ENCODE results near the gene CSTB.

Gene CSTB

DNA sequence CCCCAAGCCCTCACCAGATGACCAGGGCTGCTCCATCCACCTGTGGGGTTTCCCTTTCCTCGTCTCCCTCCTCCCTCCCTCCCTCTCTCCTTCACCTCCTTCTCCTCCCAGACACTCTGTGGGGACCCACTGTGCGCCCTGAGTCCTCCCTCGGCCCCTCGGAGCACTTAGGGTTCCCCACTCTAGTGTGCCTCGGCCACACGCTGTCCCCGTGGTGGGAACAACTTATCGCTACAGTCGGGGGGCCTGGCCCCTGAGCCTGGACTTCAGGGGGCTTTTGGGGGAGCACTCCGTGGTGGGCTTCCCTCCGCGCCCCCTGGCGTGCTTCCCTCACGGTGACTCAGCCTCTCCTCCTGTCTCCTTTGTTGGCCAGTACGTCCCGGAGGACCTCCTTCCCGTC lies 27.5 kb downstream of the CSTB start:
- DNase-seq = no peak

DNA sequence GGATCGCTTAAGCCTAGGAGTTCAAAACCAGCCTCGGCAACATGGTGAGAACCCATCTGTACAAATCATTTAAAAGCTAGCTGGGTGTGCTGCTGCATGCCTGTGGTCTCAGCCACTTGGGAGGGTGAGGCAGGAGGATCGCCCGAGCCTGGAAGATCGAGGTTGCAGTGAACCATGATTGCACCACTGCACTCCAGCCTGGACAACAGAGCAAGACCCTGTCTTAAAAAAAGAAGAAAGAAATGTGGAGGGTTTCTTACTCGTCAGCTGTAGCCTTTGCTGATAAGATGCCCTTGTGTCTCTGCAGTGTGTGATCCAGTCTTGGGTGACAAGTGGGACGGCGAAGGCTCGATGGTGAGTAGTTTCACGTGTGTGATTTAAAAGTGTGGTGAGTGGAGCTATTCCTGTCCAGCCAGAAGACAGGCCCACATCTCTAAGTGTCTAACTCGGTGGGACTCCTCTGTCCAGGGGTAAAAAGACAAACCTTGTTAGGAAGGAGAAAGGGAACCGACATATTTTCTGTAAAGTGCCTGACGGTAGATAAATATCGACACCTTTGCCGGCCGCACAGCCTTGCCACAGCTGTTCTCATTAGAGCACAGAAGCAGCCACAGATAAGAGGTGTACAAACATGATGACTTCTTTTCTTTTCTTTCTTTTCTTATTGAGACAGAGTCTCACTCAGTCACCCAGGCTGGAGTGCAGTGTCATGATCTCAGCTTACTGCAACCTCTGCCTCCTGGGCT lies 30.2 kb downstream of the CSTB start:
- DNase-seq = no peak

- no peak for DNase-seq
Measured at GRCh38 chr21:43744725-43745124, 31.4 kb downstream of the CSTB start.

GRCh38 chr21:43743947-43744346 lies 32.2 kb downstream of the CSTB start:
- no peak for DNase-seq

GRCh38 chr21:43741423-43742096 lies 34.5 kb downstream of the CSTB start:
- DNase-seq = no peak

GRCh38 chr21:43740497-43741156 lies 35.5 kb downstream of the CSTB start:
- no peak for DNase-seq

DNA sequence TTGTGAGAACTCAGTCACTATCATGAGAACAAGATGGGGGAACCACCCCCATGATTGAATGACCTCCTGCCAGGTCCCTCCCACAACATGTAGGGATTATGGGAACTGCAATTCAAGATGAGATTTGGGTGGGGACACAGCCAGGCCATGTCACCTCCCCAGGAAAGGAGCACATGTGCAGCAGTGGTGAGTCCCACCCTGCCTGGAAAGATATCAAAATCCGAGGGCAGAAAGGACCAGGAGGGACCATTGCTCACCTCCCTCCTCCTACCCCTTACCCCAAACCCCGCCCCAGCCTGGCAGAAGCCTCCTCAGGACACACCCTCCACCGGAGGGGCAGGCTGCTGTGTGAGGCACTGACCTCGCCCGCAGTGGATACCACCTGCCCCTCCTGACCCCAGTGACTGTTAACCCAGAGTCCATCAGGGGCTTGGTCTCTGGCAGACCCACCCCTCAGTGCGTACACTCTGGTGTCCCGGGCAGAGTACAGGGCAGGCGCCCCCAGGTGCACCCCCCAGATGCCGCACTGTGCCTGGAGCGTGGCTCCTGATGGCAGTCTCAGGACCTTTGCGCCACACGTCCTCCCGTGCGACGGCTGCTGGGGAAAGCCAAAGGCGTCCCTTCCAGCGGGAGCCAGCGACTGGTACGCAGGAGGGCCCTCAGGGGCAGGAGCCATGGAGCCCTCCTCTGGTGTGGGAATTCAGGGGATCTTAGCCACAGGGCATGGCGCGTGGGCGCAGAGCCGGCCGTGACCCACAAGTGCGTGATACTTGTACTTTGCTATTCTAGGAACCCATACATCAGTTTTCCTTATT lies 36.3 kb downstream of the CSTB start:
- no peak for DNase-seq

DNA sequence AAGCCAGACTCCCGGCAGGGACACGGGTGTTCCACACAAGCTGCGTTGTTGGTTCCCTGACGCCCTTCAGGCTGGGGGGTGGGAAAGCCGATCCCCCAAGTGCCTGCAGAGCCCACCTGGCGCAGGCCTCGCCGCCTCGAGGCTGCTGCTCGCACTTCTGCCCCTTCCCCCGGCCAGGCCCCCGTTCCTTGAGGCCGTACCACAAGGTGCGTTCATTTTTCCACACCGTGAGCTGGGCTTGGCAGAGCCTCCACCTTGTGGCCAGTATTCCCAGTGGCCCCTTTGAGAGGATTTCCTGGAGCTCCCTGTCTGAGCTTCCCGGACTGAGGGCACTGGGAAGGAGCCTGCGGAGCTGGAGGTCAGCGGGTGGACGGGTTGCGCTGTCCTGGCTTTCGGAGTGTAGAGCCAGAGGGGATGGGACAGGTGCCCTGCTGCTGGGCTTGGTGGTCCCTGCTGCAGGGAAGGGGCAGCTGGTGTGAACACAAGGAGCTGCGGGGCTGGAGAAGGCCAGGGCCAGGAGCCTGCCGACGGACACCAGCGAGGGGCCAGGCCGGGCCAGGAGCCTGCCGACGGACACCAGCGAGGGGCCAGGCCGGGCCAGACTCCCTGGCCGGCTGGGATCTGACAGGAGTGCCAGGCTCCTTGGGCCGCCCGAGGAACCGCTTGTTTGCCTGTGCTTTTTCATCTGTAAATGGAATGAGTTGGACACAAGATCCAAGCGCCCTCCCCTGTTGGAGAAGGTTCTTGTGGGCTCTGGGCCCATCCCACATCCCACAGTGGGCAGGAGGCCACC lies 38.8 kb downstream of the CSTB start:
- no peak for DNase-seq

GRCh38 chr21:43736224-43736883 lies 39.8 kb downstream of the CSTB start:
- DNase-seq = no peak

DNA sequence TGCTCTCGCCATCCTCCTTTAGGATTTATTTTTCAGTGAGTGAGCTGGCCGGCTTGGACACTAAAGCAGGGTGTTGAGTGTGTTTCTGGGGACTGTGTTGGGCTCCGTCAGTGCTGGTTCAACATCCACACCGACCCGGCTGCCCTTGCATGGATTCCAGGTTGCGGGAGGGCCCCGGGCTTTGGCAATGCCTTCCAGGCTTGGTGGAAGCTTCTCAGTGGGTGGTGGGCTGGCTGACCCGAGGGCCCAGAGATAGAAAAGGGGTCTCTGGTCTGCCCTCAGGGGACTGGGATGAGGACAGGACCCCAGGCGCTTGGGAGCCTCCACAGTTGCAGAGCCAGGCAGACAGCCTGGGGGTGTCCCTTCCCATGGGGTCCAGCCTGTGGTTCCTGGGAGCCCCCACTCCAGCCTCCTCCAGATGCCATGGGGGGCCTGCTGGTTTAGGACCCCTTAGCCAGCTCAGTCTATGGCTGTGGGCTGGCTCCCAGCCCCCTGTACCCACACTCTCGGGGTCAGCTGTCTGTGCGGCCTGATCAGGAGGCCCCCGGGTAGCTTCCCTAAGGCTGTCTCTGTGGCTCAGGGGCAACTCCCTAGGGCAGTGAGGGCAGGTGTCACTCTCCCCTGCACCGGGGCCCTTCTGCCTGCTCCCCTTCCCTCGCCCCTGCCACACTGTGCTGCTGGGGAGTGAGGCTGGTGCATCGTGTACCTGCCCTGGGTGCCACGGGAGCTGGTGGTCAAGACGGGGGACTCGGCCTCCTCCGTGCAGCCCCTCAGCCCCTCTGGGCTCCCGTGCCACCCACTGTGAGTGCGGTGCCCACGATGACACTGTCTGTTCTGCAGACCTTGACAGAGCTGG lies 40.6 kb downstream of the CSTB start:
- DNase-seq = no peak

- no peak for DNase-seq
Measured at GRCh38 chr21:43734928-43735229, 41.2 kb downstream of the CSTB start.

DNA sequence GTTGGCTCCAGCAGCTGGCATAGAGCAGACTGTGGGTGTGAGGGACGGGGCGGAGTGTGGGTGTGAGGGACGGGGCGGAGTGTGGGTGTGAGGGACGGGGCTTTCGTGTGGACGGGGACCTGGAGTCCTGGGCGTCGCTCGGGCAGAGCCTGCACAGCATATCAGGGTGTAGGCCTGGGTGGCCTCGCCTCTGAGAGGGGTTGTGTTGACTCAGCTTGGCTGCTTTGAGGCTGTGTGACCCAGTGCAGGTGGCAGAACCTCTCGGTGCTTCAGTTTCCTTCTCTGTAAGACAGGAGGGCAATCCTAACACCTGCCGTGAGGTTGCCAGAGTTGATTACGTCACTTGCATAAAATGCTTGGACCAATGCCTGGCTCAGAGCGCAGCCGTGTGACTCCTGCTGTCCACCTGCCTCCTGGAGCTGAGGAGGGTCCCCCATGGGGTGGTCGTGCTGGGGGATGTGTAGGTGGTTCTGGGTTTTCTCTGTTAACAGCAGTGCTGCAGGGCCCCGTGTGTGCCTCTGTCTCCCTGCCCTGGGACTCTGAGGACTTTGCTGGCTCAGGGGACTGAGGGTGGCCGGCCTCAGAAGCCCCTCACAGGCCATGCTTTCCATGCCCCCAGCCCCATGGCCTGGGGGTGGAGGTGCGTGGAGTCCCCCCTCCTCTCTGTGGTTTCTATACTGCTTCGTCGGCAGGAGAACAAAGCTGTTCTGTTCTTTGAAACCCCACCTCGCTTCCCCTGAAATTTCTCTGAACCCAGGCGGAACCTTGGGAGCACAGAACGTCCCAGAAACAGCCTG lies 41.8 kb downstream of the CSTB start:
- no peak for DNase-seq

- DNase-seq = no peak
Measured at GRCh38 chr21:43733529-43734071, 42.5 kb downstream of the CSTB start.

GRCh38 chr21:43733060-43733459 lies 43.0 kb downstream of the CSTB start:
- DNase-seq = no peak

DNA sequence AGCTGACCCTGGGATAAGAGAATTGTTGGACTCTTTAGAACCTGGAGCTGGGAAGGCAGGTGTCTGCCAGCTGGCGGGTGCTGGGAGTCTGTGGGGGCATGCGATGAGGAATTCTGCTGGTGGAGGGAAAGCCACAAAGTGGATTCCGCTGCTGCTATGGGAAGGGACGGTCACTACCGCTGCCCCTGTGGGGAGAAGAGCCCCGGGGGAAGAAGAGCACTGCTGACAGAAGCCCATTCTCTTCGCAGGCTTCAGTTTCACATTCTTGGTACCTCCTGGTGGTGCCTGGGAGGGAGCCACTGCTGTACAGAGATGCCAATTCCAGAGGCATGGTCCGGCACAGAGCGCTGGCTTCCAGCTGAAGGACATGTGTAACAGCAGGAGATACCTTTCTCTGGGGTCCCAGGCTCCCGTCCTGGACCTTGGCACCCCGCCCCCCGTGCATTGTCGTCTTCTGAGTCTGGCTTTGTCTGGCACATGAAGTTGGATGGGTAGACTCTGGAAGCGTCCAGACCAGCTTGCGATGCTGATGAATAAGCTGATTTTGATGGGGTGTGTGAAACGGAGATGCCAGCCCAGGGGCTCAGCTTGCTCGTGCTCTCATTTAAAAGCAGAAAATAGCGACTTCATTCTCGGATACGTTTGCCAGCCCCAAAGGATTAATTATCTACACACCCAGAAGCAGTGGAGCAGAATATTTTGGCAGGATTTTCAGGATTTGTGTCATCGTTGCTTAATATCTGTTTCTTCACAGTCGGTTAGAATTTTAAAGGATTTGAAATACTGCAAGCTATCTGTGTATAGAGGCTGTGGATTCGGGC lies 44.0 kb downstream of the CSTB start:
- DNase-seq = no peak

GRCh38 chr21:43731476-43731875 lies 44.6 kb downstream of the CSTB start:
- no peak for DNase-seq

DNA sequence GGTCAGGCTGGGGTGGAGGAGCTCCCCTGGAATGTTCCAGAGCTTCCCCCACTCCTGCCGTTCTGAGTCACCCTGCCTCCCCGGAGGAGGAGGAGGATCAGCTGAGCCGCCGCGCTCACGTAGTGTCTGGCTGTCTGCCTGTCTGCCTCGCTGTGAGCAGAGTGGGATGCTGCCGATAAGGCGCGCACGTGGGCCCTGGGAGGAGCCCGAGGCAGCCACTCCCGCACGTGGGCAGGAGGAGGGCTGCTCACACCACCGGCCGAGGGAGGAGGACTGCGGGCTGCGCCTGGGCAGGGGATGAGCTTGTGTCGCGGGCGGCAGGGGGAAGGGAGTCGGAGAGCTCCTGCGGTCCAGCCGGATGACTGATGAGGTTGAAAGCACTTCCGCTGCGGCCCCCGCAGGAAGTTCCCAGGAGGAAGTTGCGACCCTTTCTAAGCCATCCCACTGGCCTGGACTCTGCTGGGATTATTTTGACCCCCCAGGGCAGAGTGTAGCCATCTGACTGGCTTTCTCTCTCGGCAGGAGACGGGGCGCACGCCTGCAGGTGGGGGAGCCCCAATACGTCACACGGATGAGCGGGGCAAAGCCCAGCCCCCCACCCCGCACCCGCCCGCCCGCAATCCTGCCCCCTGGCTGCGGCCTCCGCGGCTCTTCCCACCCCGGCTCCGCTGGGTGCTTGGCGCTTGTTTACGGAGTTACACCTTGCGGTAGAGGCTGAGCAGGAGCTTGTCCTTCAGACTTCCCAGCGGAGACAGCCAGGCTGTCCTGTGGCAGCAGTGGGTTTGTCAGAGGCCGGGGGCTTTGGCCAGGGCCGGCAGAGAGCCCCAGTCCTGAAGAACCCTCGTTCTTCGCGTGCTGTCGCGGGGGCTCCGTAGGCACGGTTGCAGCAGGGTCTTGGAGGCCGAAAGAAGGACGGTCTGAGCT lies 47.4 kb downstream of the CSTB start:
- peak; percentile 78 to 84 for DNase-seq

DNA sequence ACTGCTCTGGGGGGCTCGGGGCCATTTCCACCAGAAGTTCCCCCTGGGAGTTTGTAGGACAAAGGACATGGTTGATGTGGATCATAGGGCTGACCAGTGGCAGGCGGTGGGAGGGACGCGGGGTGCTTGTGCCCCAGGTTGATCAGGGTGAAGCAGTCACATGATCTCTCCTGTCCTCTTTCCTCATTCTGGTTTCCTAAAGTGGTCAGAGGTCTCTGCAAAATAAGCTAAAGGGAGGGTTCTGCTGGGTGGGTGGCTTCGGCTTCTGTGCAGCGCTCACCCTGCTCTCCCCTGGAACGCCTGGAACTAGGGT lies 48.0 kb downstream of the CSTB start:
- no peak for DNase-seq
